Measurements from ENCODE around the gene HLA-DPB1.

Gene HLA-DPB1

GRCh38 chr6:33124525-33124901 is 48.7 kb downstream of the HLA-DPB1 start:
- Histone ChIP-seq H3K27me3 (ENCODE audit: control insufficient read depth in 5 of 5, insufficient read depth in 4 of 5, low read length in 5 of 5) (peaks cover 0 to 6% (median 3%) of the 10 kb centered on the region in 5 donors), H3K36me3 (ENCODE audit: control insufficient read depth in 5 of 5, insufficient read depth in 5 of 5, low read length in 5 of 5) (no peaks in the 10 kb centered on the region), H3K4me1 (ENCODE audit: control insufficient read depth in 5 of 5, insufficient read depth in 5 of 5, low read length in 5 of 5) (no peaks in the 10 kb centered on the region), H3K27ac (ENCODE audit: low read depth, low read length) (no peak overlapping the region), H3K4me3 (ENCODE audit: low read depth in 1 of 5, low read length in 5 of 5) (no peak overlapping the region), H3K9ac (ENCODE audit: low read length in 5 of 5) (no peak overlapping the region), H3K9me3 (ENCODE audit: control insufficient read depth in 5 of 5, low read length in 5 of 5) (peaks cover 3 to 13% (median 10%) of the 10 kb centered on the region in 5 donors)

- no peaks in the 10 kb centered on the region for H3K36me3 ChIP-seq (ENCODE audit: control insufficient read depth in 5 of 5, insufficient read depth in 5 of 5, low read length in 5 of 5)
- H3K9ac ChIP-seq (ENCODE audit: low read length in 5 of 5): no peak overlapping the region
- H3K27ac ChIP-seq (ENCODE audit: low read depth, low read length): no peak overlapping the region
- no peaks in the 10 kb centered on the region for H3K4me1 ChIP-seq (ENCODE audit: control insufficient read depth in 5 of 5, insufficient read depth in 5 of 5, low read length in 5 of 5)
- peaks cover 0 to 6% (median 3%) of the 10 kb centered on the region in 5 donors for H3K27me3 ChIP-seq (ENCODE audit: control insufficient read depth in 5 of 5, insufficient read depth in 4 of 5, low read length in 5 of 5)
- peaks cover 3 to 13% (median 10%) of the 10 kb centered on the region in 5 donors for H3K9me3 ChIP-seq (ENCODE audit: control insufficient read depth in 5 of 5, low read length in 5 of 5)
- H3K4me3 ChIP-seq (ENCODE audit: low read depth in 1 of 5, low read length in 5 of 5): no peak overlapping the region
These were observed 49.2 kb downstream of the HLA-DPB1 start for GRCh38 chr6:33124947-33125346.

- H3K27me3 ChIP-seq (ENCODE audit: control insufficient read depth in 5 of 5, insufficient read depth in 4 of 5, low read length in 5 of 5): peaks cover 0 to 6% (median 4%) of the 10 kb centered on the region in 5 donors
- H3K4me1 ChIP-seq (ENCODE audit: control insufficient read depth in 5 of 5, insufficient read depth in 5 of 5, low read length in 5 of 5): peaks cover 0 to 3% (median 0%) of the 10 kb centered on the region in 5 donors
- no peak overlapping the region for H3K4me3 ChIP-seq (ENCODE audit: low read depth in 1 of 5, low read length in 5 of 5)
- peaks cover 3 to 13% (median 10%) of the 10 kb centered on the region in 5 donors for H3K9me3 ChIP-seq (ENCODE audit: control insufficient read depth in 5 of 5, low read length in 5 of 5)
- H3K9ac ChIP-seq (ENCODE audit: low read length in 5 of 5): no peak overlapping the region
- H3K27ac ChIP-seq (ENCODE audit: low read depth, low read length): no peak overlapping the region
- no peaks in the 10 kb centered on the region for H3K36me3 ChIP-seq (ENCODE audit: control insufficient read depth in 5 of 5, insufficient read depth in 5 of 5, low read length in 5 of 5)
These were observed 50.4 kb downstream of the HLA-DPB1 start for GRCh38 chr6:33126101-33126714.

DNA sequence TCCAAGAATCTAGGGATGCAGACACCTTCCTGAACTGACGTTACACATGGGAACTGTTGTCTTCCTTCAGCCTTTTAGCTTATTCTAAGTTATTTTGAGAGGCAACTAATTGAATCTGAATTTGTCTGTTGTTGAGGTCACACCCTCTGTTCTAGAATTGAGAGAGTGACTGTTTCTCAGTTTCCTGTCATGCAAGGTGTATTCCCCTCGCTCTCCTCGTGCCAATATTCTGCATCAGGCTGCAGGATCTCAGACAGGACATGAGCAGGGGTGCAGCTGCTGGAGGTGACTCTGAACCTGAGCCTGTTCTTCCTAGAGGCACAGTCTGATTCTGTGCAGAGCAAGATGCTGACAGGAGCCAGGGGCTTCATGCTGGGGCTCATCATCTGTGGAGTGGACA is 52.5 kb downstream of the HLA-DPB1 start:
- Histone ChIP-seq H3K27me3 (ENCODE audit: control insufficient read depth in 5 of 5, insufficient read depth in 4 of 5, low read length in 5 of 5) (peaks cover 0 to 6% (median 4%) of the 10 kb centered on the region in 5 donors), H3K27ac (ENCODE audit: low read depth, low read length) (no peak overlapping the region), H3K9me3 (ENCODE audit: control insufficient read depth in 5 of 5, low read length in 5 of 5) (peaks cover 3 to 12% (median 9%) of the 10 kb centered on the region in 5 donors), H3K36me3 (ENCODE audit: control insufficient read depth in 5 of 5, insufficient read depth in 5 of 5, low read length in 5 of 5) (no peaks in the 10 kb centered on the region), H3K9ac (ENCODE audit: low read length in 5 of 5) (no peak overlapping the region), H3K4me3 (ENCODE audit: low read depth in 1 of 5, low read length in 5 of 5) (no peak overlapping the region), H3K4me1 (ENCODE audit: control insufficient read depth in 5 of 5, insufficient read depth in 5 of 5, low read length in 5 of 5) (peaks cover 0 to 6% (median 0%) of the 10 kb centered on the region in 5 donors)

DNA sequence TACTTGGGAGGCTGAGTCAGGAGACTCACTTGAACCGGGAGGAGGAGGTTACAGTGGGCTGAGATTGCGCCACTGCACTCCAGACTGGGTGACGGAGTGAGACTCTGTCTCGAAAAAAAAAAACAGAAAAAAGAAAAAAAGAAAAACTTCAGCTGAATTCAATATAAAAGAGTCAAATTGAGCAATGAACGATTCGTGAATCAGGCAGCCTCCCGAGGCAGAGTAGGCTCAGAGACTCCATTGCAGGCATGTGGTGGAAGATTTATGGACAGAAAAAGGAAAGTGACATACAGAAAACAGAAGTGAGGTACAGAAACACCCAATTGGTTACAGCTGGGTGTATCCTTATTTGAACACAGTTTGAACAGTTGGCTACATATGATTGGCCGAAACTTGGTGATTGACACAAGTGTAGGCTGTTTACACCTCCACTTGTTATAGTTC is 56.3 kb downstream of the HLA-DPB1 start:
- H3K4me1 ChIP-seq (ENCODE audit: control insufficient read depth in 5 of 5, insufficient read depth in 5 of 5, low read length in 5 of 5): peaks cover 0 to 6% (median 0%) of the 10 kb centered on the region in 5 donors
- no peaks in the 10 kb centered on the region for H3K9me3 ChIP-seq (ENCODE audit: control insufficient read depth in 5 of 5, low read length in 5 of 5)

DNA sequence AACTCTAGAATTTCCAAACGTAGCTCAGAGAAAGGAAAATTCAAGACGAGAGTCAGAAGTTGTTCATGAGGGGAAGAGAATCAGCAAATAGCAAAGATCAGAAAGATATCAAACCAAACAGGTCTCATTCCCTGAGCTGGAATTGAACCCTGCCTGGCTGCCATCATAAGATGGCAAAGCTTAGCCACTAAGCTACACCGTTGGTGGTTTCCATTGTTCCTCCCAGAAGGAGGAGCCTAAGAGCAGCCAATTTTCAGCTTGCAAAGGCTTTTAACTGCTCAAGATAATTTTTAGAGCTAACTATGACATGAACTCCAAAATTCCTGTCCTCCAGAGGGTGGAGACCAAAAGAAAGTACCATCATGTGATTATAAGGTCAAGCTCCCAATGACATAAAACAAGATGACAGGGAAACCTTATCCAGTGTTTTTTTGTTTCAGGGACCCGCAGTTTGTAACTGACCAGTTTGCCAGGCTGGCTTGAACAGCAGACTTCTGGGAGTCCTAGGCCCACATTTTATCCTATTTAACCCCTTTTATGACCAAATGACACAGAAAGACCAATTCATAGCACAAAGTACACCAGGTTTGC is 60.6 kb downstream of the HLA-DPB1 start:
- Histone ChIP-seq H3K36me3 (ENCODE audit: control insufficient read depth in 5 of 5, insufficient read depth in 5 of 5, low read length in 5 of 5) (no peaks in the 10 kb centered on the region), H3K4me3 (ENCODE audit: low read depth in 1 of 5, low read length in 5 of 5) (no peak overlapping the region), H3K9ac (ENCODE audit: low read length in 5 of 5) (no peak overlapping the region), H3K4me1 (ENCODE audit: control insufficient read depth in 5 of 5, insufficient read depth in 5 of 5, low read length in 5 of 5) (peaks cover 0 to 1% (median 0%) of the 10 kb centered on the region in 5 donors), H3K27ac (ENCODE audit: low read depth, low read length) (no peak overlapping the region), H3K27me3 (ENCODE audit: control insufficient read depth in 5 of 5, insufficient read depth in 4 of 5, low read length in 5 of 5) (peaks cover 0 to 4% (median 1%) of the 10 kb centered on the region in 5 donors), H3K9me3 (ENCODE audit: control insufficient read depth in 5 of 5, low read length in 5 of 5) (no peaks in the 10 kb centered on the region)

More for the DNA sequence above, 56.3 kb downstream of the HLA-DPB1 start:
- no peaks in the 10 kb centered on the region for H3K36me3 ChIP-seq (ENCODE audit: control insufficient read depth in 5 of 5, insufficient read depth in 5 of 5, low read length in 5 of 5)
- no peak overlapping the region for H3K27ac ChIP-seq (ENCODE audit: low read depth, low read length)
- H3K4me3 ChIP-seq (ENCODE audit: low read depth in 1 of 5, low read length in 5 of 5): no peak overlapping the region
- peaks cover 0 to 6% (median 4%) of the 10 kb centered on the region in 5 donors for H3K27me3 ChIP-seq (ENCODE audit: control insufficient read depth in 5 of 5, insufficient read depth in 4 of 5, low read length in 5 of 5)
- no peak overlapping the region for H3K9ac ChIP-seq (ENCODE audit: low read length in 5 of 5)

Data from subcutaneous abdominal adipose tissue (tissue), 5 donors.